Measurements from ENCODE around the gene RBM22.
"Not testable (repeated sequence)": the region's sequence is repeated elsewhere in the genome, so short reads cannot be mapped to it uniquely, and the experiment has no call there.

RBM22 gene

DNA sequence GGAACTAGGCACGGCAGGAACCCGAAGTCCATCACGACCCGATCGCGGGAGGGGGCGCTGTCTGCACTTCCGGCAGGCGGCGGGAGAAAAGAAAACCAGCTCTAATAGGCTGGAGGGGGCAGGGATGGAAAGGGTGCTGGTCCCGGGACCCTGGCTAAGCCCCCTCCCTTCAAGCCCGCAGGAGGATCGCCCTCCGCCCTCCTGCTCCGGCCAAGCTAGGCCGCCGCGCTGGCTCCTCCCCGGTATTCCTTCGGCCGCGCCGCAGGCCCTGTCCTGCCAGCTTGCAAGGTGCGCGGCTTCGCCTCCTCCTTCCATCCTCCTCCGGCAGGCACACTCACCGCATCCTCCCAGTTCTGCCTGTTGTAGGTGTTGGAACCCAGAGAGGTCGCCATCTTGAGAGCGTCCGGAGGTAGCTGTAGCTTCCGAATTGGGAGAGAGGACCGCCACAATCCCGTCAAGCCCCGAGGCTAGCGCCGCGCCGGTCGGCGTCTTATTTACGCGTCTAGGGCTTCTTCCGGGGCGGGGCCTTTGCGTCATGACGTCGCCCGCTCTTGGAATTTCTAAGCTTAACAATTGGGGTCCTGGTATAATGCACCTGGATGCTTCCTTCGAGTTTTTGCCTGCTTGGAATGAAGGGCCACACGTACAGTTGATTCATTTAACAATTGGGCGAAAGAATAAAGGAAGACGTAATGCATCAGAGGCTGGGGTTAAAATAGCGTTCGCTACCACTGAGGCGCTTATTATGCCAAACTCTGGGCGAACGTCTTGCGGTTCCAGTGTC lies at the start of gene RBM22:
Gene RBM22, minus strand, starts transcription at position 469 of the 784 bp plus-strand sequence. Its CDS starts 77 bp downstream, at position 392.
- peak; percentile 31 to 96 (median 88) for DNase-seq

DNA sequence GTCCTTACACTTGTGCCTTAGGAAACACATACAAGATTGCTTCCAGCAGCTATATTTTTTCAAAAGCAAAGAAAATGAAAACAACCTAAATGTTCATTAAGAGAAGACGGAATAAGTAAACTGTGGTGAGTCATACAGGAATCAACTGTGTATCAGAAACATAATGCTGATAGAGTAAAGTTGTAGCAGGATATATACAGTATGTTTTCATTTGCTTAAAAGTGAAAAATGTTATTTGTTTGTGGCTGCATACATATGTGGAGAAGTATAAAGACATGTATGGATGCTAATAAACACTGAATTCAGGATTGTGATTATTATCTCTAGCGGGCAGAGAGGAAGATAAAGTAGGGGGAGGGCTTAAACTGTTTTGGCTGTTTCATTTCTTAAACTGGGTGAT lies 49.6 kb upstream of the RBM22 start:
- no peak for DNase-seq

DNA sequence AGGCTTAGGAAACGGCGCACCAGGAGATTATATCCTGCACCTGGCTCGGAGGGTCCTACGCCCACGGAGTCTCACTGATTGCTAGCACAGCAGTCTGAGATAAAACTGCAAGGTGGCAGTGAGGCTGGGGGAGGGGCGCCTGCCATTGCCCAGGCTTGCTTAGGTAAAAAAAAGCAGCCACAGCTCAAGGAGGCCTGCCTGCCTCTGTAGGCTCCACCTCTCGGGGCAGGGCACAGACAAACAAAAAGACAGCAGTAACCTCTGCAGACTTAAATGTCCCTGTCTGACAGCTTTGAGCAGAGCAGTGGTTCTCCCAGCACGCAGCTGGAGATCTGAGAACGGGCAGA lies 42.3 kb upstream of the RBM22 start:
- DNase-seq: not testable (repeated sequence)

DNA sequence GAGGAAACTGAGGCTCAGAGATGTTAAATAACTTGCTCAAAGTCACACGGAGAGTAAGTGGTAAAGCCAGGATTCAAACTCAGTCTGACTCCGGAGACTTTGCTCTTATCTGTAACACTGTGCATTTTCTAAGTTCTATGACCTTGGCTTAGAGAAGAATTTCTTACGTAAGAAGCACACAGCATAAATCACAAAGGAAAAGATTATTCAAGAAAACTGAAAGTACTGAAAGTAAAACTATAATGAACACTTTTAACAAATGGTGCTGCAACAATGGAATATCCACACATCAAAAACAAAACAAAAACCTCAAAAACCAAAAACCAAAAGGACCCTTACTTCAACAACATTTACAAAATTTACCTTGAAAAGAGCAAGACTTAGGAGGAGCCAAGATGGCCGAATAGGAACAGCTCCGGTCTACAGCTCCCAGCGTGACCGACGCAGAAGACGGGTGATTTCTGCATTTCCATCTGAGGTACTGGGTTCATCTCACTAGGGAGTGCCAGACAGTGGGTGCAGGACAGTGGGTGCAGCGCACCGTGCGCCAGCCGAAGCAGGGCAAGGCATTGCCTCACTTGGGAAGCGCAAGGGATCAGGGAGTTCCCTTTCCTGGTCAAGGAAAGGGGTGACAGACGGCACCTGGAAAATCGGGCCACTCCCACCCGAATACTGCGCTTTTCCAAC lies 41.7 kb upstream of the RBM22 start:
- DNase-seq: not testable (repeated sequence)

DNA sequence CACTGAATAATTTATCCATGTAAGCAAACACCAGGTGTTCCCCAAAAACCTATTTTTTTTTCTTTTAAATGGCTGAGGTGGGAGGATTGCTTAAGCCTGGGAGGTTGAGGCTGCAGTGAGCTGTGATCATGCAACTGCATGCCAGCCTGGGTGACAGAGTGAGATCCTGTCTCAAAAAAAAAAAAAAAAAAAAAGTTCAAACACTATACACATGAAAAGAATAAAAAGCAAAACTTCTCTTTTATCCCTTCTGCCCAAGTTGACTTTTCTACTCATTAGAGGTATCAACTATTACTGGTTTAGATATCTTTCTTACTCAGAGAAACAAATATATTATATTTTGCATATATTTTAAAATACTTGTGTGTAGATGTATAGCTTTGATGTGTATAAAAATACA lies 40.1 kb upstream of the RBM22 start:
- DNase-seq: no peak

DNA sequence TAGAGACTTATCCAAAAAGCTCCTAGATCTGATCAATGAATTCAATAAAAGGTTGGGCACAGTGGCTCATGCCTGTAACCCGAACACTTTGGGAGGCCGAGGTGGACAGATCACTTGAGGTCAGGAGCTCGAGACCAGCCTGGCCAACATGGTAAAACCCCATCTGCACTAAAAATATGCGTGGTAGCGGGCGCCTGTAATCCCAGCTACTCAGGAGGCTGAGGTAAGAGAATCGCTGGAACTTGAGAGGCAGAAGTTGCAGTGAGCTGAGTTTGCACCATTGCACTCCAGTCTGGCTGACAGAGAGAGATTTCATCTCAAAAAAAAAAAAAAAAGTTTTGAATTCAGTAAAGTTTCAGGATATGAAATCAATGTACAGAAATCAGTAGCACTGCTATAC lies 38.0 kb upstream of the RBM22 start:
- DNase-seq: no peak

DNA sequence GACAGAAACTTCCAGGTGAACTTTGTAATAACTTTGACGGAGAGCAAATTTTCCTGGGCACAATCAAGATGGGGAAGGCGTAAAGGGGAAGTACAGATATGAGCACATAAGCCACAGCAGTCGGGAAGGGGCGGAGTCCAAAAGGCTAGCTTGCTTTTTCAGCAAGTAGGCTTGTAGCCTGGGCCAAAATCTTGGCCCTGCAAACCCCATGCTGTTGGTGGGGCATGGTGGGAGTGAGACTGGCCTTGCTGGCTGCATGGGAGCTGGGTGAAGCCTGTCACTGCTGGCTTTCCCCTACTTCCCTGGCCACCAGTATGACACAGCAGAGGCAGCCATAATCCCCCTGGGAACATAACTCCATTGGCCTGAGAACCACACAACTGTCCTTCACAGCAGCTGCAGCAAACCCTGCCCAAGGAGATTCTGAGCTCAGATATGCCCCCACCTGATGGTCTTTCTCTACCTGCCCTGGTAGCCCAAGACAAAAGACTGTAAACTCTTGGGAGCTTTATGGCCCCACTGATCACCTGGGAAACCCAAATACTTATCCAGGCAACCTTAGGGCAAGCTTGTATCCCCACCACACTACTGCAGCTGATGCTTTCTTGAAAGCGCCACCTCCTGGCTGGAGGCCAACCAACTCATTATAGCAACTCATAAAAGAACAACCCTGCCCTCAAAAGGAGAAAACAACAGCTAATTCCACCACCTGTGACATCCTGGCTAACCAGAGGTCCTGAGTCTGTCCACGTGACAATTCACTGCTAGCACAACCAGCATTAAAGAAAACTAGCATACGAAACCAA lies 33.9 kb upstream of the RBM22 start:
- DNase-seq: peak in 9 of 51 donors; percentile 3 to 22 (median 13)

DNA sequence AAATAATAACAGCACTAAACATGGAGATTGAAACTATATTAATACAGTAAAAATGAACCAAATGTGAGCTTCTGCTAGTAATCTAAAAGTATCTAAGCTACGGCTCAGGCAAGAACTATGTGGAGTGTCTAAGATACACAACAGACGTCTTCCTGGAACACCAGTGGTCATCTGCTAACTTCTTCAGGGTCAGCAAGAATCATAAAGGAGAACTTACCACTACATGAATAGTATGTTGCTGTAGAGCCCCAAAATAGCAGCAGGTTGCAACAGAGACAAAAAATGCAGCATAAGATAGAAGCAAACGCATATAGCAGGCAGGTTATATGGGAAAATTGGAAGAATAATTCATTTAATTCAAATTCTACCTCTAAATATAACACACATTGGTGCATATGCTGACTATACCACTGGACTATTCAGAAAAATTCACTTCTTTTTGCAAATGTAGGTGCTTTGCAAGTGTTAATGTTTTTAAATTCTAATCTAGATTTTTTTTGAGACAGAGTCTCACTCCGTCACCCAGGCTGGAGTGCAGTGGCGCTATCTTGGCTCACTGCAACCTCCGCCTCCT lies 30.9 kb upstream of the RBM22 start:
- DNase-seq: peak in 3 of 51 donors; percentile 4 to 9 (median 8)

DNA sequence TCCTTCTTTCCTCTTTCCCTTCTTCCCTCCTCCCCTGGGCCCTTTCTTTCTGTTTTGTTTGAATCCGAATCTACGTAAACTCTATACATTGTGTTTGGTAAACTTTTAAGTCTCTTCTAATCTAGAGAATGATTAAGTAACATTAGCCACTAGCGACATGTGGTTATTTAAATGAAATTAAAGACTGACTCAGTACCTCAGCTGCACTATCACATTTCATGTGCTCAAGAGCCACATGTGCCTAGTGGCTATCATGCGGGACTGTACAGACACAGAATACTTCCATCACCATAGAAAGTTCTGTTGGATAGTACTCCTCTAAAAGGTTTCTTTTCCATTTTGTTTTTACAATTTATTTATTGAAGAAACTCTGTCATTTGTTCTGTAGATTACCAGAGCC lies 29.0 kb upstream of the RBM22 start:
- no peak for DNase-seq

DNA sequence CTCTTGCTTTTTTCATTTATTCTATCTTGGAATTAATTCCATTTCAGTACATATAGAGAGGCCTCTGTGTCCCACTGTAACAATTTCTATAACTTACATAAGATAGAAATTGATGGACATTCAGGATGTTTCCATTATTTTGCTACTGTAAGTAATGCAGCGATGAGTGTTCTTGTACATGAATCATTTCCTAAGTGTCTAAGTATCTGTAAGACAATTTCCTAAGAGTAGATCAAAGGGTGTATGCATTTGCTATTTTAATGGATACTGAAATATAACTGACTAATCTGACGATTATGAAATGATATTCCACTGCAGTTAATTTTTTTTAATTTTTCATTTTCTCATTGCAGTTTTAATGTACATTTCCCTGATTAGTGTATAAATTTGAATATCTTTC lies 23.0 kb upstream of the RBM22 start:
- DNase-seq: no peak

DNA sequence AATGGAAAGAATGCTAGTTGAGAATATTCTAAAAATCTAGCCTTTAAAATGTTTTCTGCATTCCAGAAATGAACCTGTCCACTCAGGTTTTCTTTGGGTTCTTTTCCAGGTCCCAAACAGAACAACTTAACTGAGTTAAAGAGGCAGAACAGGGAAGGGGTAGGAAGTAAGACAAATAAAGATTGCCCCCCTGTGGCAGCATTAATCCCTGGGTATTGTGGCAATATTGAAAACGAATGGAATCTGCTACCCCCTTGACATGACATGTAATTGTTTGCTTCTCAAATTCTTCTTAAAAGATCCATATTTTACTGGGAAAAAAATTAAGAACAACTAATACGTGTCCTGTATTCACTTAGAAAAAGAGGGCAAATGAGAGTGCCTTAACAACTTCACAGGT lies 9.3 kb upstream of the RBM22 start:
- DNase-seq: no peak

DNA sequence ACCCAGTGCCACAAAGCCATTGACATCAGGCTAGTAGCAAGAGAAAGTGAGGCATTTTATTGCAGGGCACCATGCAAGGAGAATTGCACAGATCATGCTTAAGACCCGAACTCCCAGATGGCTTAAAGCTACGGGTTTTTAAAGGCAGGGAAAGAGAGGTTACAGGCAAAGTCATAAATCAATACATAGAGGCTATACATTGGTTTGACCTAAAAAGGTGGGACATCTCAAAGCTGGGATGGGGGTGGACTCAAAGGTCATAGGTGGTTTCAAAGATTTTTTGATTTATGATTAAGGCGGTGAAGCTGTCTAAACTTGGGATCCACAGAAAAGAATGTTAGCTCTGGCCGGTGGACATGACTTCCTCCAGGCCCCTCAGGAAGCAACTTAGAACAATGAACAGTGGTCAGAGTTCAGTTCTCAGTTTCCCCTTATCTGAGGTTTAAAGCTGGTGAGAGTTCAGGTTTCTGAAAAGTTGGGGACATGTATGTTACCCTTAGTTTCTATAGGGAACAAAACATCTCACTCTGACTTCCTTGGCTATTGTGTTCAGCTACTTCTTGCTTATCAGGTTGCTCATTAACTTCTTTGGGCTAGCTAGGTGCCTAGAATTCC lies 6.0 kb upstream of the RBM22 start:
- no peak for DNase-seq

DNA sequence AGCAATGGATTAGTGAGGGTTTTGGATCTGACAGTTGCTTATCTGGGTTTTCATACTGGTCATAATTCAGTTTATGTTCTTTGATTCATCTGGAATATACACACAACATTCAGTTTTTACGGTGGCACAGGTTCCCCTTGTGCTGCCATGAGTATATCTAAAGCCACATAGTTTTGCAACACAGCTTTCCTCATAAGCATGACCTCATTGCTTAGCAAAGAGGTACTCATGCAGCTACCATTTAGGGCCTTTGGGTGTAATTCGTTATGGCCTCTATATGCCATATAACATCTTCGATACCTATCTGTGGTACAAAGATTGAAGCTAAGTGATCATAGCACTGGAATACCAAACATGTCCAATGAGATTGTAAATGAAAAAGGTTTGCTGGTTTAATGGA lies 2.9 kb upstream of the RBM22 start:
- no peak for DNase-seq

DNA sequence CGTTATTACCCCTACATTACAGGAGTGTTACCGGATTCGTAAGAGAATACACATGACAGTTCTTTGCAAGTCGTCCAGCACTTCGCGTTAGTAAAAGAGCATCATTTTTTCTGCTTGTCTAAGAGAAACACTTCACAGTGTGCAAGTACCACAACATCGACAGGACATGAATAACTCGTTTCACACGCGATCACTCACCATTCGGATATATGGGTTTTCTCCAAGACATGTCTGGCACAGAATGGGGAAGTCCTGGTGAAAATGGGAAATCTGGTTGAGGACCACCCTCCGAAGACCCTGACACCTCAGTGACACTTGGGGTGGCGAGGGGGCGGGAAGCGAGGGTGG lies 642 bp downstream of the RBM22 start:
- no peak for DNase-seq

DNA sequence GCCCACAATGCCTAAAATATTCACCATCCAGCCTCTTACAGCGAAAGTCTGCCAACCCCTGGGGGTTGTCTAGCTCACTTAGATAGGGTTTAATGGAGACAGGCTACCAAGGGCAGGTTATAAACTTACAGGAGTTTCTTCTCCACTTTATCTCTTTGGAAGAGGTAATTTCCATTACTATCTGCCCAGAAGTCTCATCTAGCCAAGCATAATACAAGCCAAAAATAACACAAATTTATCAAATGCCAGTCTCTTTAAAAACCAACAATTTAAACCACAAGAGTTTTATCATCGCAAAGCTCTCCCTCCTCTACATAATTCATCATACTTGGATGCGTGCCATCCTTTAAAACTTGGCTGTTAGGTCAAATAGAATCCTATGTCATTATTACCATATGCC lies 6.2 kb downstream of the RBM22 start:
- no peak for DNase-seq

DNA sequence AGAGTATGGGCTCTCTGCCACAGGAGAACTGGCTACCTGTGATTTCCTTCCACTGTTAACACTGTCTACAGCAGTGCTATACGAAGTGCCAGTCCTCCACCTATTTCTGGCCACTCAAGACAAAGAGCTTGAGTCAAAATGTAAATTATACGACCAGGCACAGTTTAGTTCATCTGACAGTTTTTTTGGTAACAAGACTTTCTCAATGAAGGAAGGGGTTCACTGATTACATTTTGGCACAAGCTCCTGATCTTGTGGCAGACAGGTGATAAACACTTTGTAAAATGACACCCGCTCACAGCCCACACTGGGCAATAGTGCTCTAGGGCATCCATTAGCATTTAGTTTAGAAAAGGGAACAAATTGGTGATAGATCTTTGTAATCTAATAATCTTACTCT lies 8.6 kb downstream of the RBM22 start:
- DNase-seq: no peak

DNA sequence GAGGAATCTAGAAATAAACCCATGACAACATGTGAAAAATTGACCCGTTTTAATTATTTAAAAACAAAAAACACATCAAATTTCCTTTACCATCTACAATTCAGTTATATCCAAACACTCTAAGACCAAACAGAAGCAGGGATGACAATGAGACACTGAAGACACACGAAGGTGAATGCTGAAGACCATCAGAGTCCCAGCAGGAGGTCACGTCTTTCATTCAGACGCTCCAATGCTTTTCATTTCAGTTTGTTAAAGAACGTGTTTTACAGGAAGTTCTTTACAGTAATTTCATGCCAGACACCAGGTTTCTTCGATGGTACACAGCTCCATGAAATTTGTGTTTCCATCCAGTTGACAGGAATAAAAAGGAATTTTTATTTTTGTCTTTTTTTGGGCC lies 10.1 kb downstream of the RBM22 start:
- DNase-seq: no peak

DNA sequence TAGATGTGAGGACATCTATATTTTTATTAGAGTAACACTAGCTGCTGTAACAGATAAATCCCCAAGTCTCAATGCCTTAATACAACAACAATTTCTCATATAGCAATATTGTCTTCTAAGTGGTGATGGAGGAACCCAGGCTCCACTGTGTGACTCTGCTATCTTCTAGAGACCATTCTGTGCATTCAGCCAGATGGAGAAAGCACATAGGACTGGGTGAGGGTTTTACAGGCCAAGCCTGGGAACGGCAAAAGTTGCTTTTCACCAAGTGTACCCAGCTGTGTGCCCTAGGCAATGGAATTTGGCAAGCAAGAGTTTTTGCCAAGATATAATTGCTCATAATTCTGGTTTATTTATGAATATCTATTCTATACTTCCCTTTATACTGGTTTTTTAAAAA lies 11.7 kb downstream of the RBM22 start:
- no peak for DNase-seq

DNA sequence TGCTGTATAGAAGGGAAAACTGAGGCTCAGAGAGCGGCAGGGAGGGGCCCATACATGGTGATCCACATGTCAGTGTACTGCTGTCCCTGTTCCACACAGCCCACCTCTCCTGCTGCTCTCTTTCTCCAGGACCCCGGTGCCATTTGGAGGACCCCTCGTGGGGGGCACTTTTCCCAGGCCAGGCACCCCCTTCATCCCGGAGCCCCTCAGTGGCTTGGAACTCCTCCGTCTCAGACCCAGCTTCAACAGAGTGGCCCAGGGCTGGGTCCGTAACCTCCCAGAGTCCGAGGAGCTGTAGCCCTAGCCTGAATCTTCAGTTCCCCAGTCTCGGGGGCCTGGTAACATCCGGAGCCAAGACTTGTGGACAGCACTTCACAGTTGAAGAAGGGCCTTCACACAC lies 24.3 kb downstream of the RBM22 start:
- no peak for DNase-seq

DNA sequence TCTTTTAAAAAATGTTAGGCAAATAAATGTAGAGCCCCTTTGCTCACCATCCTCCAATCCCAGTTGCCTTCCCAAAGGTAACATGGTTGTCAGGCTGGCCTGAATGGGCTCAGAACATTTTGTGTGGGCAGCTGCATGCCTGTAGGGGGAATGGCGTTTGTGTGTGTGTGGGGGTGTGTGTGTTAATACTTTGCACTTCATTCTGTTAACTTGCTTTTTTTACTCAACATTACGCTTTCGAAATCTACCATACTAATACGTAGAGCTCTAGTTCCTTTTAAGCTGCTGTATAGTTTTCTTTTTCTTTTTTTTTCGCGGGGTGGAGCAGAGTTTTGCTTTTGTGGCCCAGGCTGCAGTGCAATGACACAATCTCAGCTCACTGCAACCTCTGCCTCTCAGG lies 25.8 kb downstream of the RBM22 start:
- no peak for DNase-seq

DNA sequence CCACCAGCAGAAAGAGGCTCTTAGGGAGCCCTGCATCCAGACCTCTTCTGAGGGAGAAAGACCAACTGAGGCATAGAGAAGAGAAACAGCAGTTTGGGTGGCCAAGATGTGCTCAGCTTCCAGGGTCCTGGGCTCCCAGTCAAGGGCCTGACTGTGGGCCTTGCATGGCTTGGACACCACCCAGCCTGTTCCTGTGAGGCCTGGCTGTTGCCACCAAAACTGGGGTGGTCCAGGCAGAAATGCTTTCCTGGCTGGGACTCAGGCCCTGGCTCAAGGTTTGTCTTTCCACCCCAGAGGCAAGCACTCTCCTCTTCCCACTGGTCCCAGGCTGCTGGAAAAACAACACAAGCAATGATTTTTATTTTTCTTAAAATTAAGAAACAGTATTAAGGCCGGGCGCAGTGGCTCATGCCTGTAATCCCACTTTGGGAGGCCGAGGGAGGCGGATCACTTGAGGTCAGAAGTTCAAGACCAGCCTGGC lies 26.5 kb downstream of the RBM22 start:
- peak in 14 of 51 donors; percentile 13 to 74 (median 52) for DNase-seq

DNA sequence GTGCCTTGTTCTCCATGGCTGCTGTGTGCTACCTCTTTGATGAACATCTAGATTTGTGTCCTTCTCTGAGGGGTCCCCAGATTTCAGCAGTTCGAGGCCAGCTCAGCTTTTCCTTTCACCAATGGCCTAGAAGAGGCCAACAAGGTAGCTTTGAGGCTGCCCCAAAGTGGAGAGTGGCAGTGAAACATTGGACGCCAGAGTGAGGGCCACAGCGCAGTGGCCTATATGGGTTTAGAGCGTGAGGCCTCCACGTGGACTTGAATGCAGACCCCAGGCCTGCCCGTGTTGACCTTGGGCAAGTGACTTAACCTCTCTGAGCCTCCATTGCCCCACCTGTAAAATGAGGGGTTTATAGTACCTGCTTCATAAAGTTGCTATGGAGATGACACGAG lies 28.0 kb downstream of the RBM22 start:
- DNase-seq: no peak

Measured in hypothalamus (tissue), 51 donors.